Common myeloid progenitor, CD34-positive (primary cell): ENCODE data around the gene TTC21A.

Source experiments
- CTCF ChIA-PET: fragments of 350-600 bp; sonication (Branson Sonifier 250); formaldehyde crosslinking; loops from one replicate; lab custom pipeline; 2021; ENCODE audit warnings: antibody characterized with exemption; lab: Charles Lee
- POLR2A ChIA-PET: fragments of 350-600 bp; sonication (Branson Sonifier 250); formaldehyde crosslinking; loops from one replicate; lab custom pipeline; 2021; ENCODE audit warnings: antibody characterized with exemption; lab: Charles Lee
- DNase-seq, 3 donors: peaks; one replicate each; pipeline versions ENCODE4 v3.0.0 to v3.0.0-alpha.2; 2013
- H3K27ac ChIP-seq, 2 experiments: 1 replicate in 1 of 2; 2 replicates in 1 of 2; pipeline ENCODE4 v1.7.0; 2013; ENCODE audit warnings: inconsistent platforms in 2 of 2, low read length in 2 of 2, mild to moderate bottlenecking in 2 of 2, low read depth in 1 of 2, moderate library complexity in 1 of 2; ENCODE audit not compliant: severe bottlenecking in 2 of 2, insufficient read depth in 1 of 2, poor library complexity in 1 of 2
- H3K27me3 ChIP-seq, 5 experiments: replicated peaks in 2 of 5; 1 replicate in 3 of 5; 2 replicates in 2 of 5; pipeline versions ENCODE4 v1.6.1 to v1.7.0; 2013; ENCODE audit warnings: low read length in 4 of 5, mild to moderate bottlenecking in 2 of 5, moderate library complexity in 2 of 5, inconsistent platforms in 1 of 5; ENCODE audit not compliant: insufficient read depth in 5 of 5, control insufficient read depth in 4 of 5
- H3K36me3 ChIP-seq, 4 experiments: 1 replicate in 2 of 4; 2 replicates in 2 of 4; pipeline versions ENCODE4 v1.6.1 to v1.7.0; 2013; ENCODE audit warnings: low read length in 3 of 4, control low read depth in 1 of 4, mild to moderate bottlenecking in 1 of 4; ENCODE audit not compliant: control insufficient read depth in 4 of 4, insufficient read depth in 4 of 4
- H3K4me1 ChIP-seq, 4 experiments: 1 replicate in 3 of 4; 2 replicates in 1 of 4; pipeline versions ENCODE4 v1.6.1 to v1.7.1; 2013; ENCODE audit warnings: low read length in 3 of 4, mild to moderate bottlenecking in 3 of 4, control low read depth in 1 of 4, inconsistent platforms in 1 of 4, moderate library complexity in 1 of 4; ENCODE audit not compliant: control insufficient read depth in 4 of 4, insufficient read depth in 4 of 4; ENCODE audit errors: control extremely low read depth in 1 of 4
- H3K4me3 ChIP-seq, 7 experiments: 1 replicate in 4 of 7; 2 replicates in 3 of 7; pipeline versions ENCODE4 v1.5.1 to v1.7.0; 2013; ENCODE audit warnings: mild to moderate bottlenecking in 7 of 7, low read length in 6 of 7, moderate library complexity in 6 of 7, inconsistent platforms in 2 of 7, low read depth in 2 of 7, control low read depth in 1 of 7; ENCODE audit not compliant: insufficient read depth in 4 of 7, control insufficient read depth in 1 of 7; ENCODE audit errors: extremely low read depth in 1 of 7
- H3K9me3 ChIP-seq, 5 experiments: 1 replicate in 4 of 5; 2 replicates in 1 of 5; pipeline versions ENCODE4 v1.6.1 to v1.7.1; 2013; ENCODE audit warnings: low read length in 4 of 5, mild to moderate bottlenecking in 2 of 5, inconsistent platforms in 1 of 5, low read depth in 1 of 5, moderate library complexity in 1 of 5; ENCODE audit not compliant: control insufficient read depth in 4 of 5, insufficient read depth in 2 of 5; ENCODE audit errors: control extremely low read depth in 1 of 5
- WGBS: methylation state at CpG from one replicate; pipeline ENCODE4 v1.1.5; 2013; ENCODE audit not compliant: insufficient coverage; 5-methylcytosine and 5-hydroxymethylcytosine counted together

Gene TTC21A

DNA sequence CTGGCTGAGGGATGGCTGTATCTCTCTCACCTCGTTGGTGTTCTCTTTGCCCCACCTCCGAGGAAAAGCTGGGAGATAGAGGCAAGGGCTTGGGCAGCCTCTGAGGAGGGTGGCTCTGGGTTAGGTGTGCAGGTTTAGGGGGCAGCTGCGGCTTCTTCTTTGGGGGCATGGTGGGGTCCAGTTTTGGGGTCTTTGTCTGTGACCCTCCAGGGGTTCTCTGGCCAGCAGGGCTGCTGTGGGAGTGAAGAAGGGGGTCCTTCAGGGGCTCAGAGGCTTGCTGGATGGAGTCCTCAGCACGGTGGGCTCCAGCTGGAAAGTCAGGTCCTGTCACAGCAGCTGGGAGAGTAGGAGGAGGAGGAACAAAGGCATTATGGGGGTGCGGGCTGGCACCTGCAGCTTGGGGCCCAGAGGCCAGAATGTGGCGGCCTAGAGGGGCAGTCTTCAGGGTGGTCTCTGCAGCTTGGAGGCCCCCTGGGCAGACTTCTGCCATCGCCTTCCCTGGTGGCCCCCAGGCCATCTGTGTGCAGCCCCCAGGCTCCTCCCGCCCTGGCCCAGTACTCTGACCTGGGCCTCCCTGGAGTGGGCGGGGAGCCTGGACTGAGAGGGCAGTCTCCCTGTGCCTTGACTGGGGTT, 78.0 kb downstream of the TTC21A start:
- Histone ChIP-seq H3K27me3 (no peaks in the 10 kb centered on the region), H3K27ac (no peak overlapping the region), H3K4me1 (peaks cover under 1 to 9% (median 7%) of the 10 kb centered on the region in 4 experiments), H3K9me3 (no peaks in the 10 kb centered on the region), H3K4me3 (no peak overlapping the region), H3K36me3 (no peaks in the 10 kb centered on the region)
- CTCF ChIA-PET: interaction anchor here (0.6 to 17.2 kb wide), 7 partner anchors 10 to 102 kb away, joined by 3 to 618 read pairs (median 9); partner anchors contain the start of gene CX3CR1
- POLR2A ChIA-PET: no interaction called here
- no peak for DNase-seq
- WGBS: 94% methylated on average over 9 of the region's 9 CpGs

DNA sequence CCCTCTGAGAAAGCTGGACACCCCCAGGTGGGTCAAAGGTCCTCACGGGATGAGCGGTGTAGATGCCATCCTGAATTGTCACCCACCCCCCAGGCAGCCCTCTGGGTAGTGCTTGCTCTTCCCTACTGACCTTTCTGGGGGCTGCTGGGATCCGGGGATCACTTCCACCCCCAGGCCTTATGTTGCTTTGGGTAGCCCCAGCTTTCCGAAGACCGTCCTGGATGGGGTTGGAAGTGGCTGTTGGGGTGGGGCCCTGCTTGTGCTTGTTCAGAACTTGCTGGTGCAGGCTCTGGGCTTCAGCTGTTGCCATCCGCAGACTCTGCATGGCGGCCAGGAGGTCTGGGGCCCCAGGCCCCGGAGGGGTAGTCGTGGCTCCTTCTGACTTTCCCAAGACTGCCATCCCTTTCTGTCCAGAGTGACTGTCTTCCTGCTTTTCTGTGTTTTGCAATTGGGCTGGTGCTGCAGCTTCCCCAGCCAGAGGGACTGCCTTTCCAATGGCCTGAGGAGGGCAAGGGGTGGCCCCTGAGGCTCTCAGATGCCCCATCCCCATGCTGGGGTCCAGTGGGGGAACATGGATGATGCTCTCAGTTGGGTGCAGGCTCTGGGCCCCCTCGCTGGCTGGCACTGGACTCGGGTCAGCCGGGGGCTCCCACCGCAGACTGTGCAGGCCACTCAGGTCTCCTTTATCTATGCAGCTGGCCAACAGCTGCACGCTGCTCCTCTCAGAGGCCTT, 78.6 kb downstream of the TTC21A start:
- no peak overlapping the region for H3K4me3 ChIP-seq
- no peak for DNase-seq
- CTCF ChIA-PET: interaction anchor here (0.6 to 17.2 kb wide), 9 partner anchors 8 to 101 kb away, joined by 3 to 618 read pairs (median 7); partner anchors contain the start of gene CX3CR1
- 91% methylated on average over 11 of the region's 14 CpGs for WGBS
- no peaks in the 10 kb centered on the region for H3K36me3 ChIP-seq
- H3K27ac ChIP-seq: no peak overlapping the region
- POLR2A ChIA-PET: no interaction called here
- H3K9me3 ChIP-seq: no peaks in the 10 kb centered on the region
- no peaks in the 10 kb centered on the region for H3K27me3 ChIP-seq
- peaks cover 0 to 7% (median 3%) of the 10 kb centered on the region in 4 experiments for H3K4me1 ChIP-seq

DNA sequence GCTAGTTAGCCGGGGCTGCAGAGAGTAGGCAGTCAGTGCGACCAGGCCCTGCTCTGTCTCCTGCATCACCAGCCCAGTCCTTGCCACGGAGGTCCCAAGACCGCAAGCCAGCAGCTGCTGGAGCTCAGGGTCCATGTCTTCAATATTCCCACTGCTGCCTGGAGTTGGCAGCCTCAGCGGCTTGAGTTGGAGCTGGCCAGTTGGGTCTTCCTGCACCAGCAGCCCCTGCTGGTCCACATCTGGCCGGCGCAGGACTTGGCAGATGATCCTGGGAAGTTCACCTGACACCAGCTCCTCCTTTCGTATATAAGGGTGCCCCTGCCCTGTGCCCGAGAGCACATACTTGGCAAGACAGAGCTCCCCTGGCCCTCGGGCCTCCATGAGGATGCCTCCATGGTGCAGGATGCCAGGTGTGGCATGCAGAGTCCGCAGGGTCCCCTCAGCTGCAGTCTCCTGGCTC, 79.2 kb downstream of the TTC21A start:
- Histone ChIP-seq H3K4me1 (peaks cover 0 to 4% (median under 1%) of the 10 kb centered on the region in 4 experiments), H3K27ac (no peak overlapping the region), H3K36me3 (no peaks in the 10 kb centered on the region), H3K4me3 (no peak overlapping the region), H3K9me3 (no peaks in the 10 kb centered on the region), H3K27me3 (no peaks in the 10 kb centered on the region)
- POLR2A ChIA-PET: no interaction called here
- DNase-seq: no peak
- CTCF ChIA-PET: interaction anchor here (1.0 to 17.2 kb wide), 7 partner anchors 8 to 101 kb away, joined by 3 to 618 read pairs (median 9); partner anchors contain the start of gene CX3CR1
- 95% methylated on average over 11 of the region's 11 CpGs for WGBS

DNA sequence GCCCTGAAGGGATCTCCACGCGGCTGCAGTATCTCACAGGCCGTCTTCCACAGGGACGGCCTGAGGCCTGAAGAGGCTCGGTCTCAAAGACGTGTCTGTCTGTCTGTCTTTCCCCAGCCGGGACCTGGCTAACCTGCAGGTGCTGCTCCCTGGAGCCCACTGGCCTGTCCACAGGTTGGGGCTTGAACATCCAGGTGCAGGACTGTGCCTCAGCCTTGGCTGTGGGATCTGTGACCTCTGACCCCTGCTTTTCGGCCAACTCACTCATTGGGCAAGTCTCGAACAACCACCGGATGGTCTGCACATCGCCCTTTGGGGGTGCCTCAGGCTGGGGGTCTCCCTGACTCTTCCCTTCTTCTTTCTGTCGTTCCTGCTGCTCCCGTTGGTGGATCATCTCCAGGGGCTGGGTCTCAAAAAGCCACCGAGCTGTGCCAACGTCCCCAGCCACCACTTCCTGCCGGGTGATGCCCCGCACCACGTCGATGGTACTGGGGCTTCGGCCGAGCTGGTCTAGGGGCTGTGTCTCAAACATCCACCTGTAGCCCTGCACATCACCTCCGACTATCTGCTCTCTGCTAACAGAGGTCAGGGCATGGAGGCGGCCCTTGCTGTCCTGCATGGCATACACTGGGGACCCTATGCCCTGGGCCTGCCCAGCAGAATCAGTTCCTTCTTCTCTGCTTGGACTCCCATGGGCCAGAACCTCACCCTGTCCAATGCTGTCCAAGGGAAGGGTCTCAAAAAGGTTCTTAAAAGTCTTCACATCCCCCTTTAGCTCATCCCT, 80.1 kb downstream of the TTC21A start:
- 97% methylated on average over 22 of the region's 23 CpGs for WGBS
- no peaks in the 10 kb centered on the region for H3K36me3 ChIP-seq
- CTCF ChIA-PET: interaction anchor here (1.0 to 17.2 kb wide), 12 partner anchors 9 to 191 kb away, joined by 3 to 618 read pairs (median 8); partner anchors contain the start of gene CX3CR1
- H3K27me3 ChIP-seq: no peaks in the 10 kb centered on the region
- no peak overlapping the region for H3K4me3 ChIP-seq
- peaks cover 0 to 4% (median under 1%) of the 10 kb centered on the region in 4 experiments for H3K4me1 ChIP-seq
- no peaks in the 10 kb centered on the region for H3K9me3 ChIP-seq
- DNase-seq: no peak
- POLR2A ChIA-PET: interaction anchor here (1.0 kb wide), 1 partner anchor 101 kb away, joined by 6 read pairs; no protein-coding TSS in a partner anchor
- H3K27ac ChIP-seq: no peak overlapping the region
